GM12874 (cell line): Measurements from ENCODE around the gene FMN1.

Source experiments
- TF ChIP-seq, protein P1 (sequence below): IDR thresholded peaks from 2 replicates; pipeline ENCODE4 v1.5.1; 2011; ENCODE audit warnings: low read depth, mild to moderate bottlenecking, control low read depth, low read length, moderate library complexity; ENCODE audit not compliant: insufficient read depth

The FMN1 gene

DNA sequence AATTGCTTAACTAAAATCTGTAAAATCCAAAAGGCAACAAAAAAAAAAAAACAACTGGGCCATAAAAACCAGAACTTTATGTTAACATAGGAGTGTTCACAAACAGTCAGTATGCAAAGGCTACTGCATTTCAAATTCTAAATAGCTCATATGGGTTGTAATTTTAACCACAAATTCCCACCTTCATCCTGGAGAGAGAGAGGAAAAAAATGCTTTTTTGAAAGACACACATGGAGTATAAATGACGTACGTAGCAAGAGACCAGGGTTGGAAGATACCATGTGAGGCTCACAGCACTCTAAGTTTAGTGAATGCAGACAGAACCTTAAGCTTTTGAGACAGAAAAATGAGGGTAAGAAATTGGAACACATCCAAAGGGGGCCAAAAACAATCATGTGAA is 115.9 kb downstream of the FMN1 start:
- TF ChIP-seq, protein P1, sequence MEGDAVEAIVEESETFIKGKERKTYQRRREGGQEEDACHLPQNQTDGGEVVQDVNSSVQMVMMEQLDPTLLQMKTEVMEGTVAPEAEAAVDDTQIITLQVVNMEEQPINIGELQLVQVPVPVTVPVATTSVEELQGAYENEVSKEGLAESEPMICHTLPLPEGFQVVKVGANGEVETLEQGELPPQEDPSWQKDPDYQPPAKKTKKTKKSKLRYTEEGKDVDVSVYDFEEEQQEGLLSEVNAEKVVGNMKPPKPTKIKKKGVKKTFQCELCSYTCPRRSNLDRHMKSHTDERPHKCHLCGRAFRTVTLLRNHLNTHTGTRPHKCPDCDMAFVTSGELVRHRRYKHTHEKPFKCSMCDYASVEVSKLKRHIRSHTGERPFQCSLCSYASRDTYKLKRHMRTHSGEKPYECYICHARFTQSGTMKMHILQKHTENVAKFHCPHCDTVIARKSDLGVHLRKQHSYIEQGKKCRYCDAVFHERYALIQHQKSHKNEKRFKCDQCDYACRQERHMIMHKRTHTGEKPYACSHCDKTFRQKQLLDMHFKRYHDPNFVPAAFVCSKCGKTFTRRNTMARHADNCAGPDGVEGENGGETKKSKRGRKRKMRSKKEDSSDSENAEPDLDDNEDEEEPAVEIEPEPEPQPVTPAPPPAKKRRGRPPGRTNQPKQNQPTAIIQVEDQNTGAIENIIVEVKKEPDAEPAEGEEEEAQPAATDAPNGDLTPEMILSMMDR, result no peak

DNA sequence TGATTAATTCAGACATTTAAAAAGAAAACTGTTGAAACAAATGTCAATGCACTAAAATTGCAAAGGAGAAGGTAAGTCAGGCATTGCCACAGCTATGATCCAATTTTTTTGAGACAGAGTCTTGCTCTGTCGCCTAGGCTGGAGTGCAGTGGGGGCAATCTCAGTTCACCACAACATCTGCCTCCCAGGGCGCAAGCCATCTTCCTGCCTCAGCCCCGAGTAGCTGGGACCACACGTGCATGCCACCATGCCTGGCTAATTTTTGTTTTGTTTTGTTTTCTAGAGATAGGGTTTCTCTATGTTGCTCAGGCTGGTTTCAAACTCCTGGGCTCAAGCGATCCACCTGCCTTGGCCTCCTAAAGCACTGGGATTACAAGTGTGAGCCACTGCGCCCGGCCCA is 117.6 kb downstream of the FMN1 start:
- TF ChIP-seq, protein P1, result no peak

- TF ChIP-seq, protein P1, result no peak
Measured at GRCh38 chr15:33074942-33075341, 119.6 kb downstream of the FMN1 start.

GRCh38 chr15:33074212-33074611 is 120.3 kb downstream of the FMN1 start:
- TF ChIP-seq, protein P1, result no peak

- TF ChIP-seq, protein P1, result no peak
Measured at GRCh38 chr15:33071451-33071850, 123.1 kb downstream of the FMN1 start.

DNA sequence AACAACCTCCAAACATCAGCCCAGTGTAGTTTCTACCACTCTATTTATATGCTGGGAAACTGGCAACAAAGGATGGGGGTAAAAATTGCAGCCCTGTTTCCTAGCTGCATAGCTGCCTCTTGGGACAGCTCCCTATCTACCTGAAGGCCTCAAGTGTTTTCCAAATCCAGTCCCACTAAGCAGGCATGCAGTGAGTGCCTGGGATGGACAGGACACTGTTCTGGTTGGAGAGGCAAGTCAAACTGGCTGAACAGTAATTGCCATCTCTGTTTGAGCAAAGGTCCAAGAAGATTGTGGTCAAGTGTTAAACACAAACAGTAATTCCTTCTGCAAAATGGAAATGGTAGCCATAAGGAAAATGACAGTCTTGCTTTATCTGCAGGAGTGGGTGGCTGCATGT is 125.4 kb downstream of the FMN1 start:
- TF ChIP-seq, protein P1, result no peak

- TF ChIP-seq, protein P1, result no peak
Measured at GRCh38 chr15:33068511-33068990, 126.0 kb downstream of the FMN1 start.

DNA sequence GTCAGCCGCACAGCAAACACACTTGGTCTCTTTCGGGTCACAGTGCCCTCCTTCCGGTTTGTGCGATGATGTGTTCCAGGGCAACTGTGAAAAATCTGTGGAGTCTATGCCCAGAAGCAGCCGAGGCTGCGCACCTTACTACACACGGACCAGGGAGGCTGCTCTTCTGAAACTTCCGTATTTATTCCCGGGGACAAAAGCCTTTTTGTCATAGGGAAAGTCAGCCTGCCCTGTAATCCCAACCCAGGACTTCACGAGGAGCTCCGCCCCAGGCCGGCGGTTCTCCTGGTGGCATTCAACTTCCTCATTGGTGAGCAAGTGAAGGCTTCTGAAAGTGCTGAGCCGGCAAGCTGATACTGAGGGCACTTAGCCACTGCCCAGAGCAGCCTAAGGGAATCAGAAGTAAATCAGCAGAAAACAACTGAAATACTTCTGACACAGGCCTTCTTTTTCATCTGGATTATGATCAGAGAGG is 126.5 kb downstream of the FMN1 start:
- TF ChIP-seq, protein P1, result no peak
